IMR-90 (cell line): ENCODE measurements around the gene GABRR3. TPM values are rescaled to one million over a fixed set of nuclear protein-coding genes. Genes with fewer than 3 reads are reported as not detected.

Experiments used
- CHD1 ChIP-seq: IDR thresholded peaks from 2 replicates; pipeline ENCODE4 v1.6.1; 2012; ENCODE audit warnings: low read depth, low read length, improper control_type of control experiment
- MAFK ChIP-seq: IDR thresholded peaks from 2 replicates; pipeline ENCODE4 v1.6.1; 2012; ENCODE audit warnings: low read depth, low read length, improper control_type of control experiment
- MAZ ChIP-seq: IDR thresholded peaks from 2 replicates; pipeline ENCODE4 v1.6.1; 2012; ENCODE audit warnings: low read depth, mild to moderate bottlenecking, low read length, improper control_type of control experiment, moderate library complexity, borderline replicate concordance
- NFE2L2 ChIP-seq: fragments of 150-350 bp; IDR thresholded peaks from 2 replicates; pipeline ENCODE4 v1.6.1; 2016; ENCODE audit warnings: low read depth, mild to moderate bottlenecking, low read length
- polyA plus RNA-seq, 3 experiments: library from polyadenylated mRNA; depleted of rRNA; stranded (reverse); fragments of >200 nt; gene quantifications; 2 replicates each; pipeline ENCODE4 v1.2.3, GENCODE V29; 2012; ENCODE audit warnings: low replicate concordance in 1 of 3
- total RNA-seq: library from RNA; depleted of rRNA; stranded (reverse); fragments of >200 nt; gene quantifications from 2 replicates; pipeline ENCODE4 v1.2.3, GENCODE V29; 2012

The GABRR3 gene
- total and polyA plus RNA-seq, 2 of the 4 experiments (the other 2 are of a cell fraction) = not detected

DNA sequence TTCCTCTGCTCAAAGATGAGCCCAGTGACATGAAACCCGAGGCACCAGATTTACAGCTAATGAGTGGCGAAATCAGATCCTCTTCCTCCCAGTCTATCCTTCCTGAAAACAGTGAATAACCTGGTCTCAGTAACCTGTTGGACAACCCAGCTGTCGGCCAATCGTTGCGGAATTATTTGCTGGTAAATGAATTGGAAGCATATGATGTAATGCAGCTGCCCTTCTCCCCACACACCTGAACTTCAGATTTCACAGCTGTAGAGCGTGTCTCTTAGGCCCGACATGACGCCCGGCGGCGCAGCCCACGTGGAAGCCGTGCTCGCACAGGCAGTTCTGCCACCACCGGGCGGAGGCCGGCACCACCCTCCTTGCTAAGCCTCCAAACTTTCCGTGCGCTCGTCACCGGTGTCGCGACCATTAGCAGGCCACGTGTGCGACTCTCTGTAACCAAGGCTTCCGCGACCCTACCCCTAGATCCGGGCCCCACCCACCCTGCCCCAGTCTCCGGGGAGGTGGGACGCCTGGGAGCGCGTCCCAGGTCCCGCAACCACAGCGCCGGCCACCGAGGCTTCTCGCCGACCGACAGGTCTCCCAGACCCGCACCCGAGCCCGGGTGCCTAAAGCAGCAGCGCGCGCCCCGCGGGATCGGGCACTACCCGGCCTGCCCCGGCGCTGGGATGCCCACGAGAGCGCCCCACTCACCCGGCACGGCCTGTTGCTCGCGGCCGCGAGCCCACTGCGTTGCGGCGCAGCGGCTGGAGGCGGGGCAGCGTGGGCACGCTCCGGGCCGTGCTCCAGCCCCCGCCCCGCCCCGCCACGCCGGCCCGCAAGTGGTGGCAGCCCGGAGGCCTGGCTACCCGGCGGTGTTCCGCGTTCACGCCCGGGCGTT, 63.2 kb downstream of the GABRR3 start, which contains the start of gene RIOX2 (continued):
- TF ChIP-seq MAZ = no peak; the same call in 1 of the 2 replicates
- no peak for TF ChIP-seq CHD1
- no peak for TF ChIP-seq MAFK
- TF ChIP-seq NFE2L2 = no peak
